ENCODE data around the gene ACAT2. TPM values are rescaled to one million over a fixed set of nuclear protein-coding genes. Genes with fewer than 3 reads are reported as not detected.

The ACAT2 gene
- total RNA-seq, 1 experiment from 2014 or later, result 46.0 TPM

DNA sequence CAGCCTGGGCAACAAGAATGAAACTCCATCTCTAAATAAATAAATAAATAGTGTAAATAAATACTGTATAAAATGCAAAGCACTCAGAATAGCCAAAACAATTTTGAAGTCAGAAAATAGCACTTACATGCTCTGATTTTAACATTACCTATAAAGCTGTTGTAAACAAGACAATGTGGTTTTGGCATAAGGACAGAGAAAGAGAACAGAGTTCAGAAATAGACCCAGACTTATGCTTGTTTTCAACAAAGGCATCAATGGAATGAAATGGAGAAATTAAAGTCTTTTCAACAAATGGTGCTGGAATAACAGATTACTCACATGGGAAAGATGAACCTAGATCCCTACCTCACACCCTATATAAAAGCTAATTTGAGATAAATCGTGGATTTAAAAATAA is 10.4 kb downstream of the ACAT2 start:
- BruUV-seq (replicated peaks), result no TSS peak
- H3K9me3 Mint-ChIP-seq (ENCODE audit: unreplicated experiment), result no peaks in the 10 kb centered on the region
- peaks cover 94% of the 10 kb centered on the region for H3K36me3 Mint-ChIP-seq (ENCODE audit: insufficient read depth, unreplicated experiment)
- DNase-seq (ENCODE audit: unreplicated experiment), result no peak
- H3K27ac Mint-ChIP-seq (ENCODE audit: low read depth, unreplicated experiment), result no peak overlapping the region
- no peaks in the 10 kb centered on the region for H3K4me1 Mint-ChIP-seq (ENCODE audit: insufficient read depth, unreplicated experiment)
- POLR2A ChIA-PET, result interaction anchor here (0.7 to 1.5 kb wide), 6 partner anchors 16 to 596 kb away, joined by 3 to 4 read pairs (median 4); partner anchors contain the start of genes MRPL18 and TCP1
- TF ChIP-seq, protein P1, sequence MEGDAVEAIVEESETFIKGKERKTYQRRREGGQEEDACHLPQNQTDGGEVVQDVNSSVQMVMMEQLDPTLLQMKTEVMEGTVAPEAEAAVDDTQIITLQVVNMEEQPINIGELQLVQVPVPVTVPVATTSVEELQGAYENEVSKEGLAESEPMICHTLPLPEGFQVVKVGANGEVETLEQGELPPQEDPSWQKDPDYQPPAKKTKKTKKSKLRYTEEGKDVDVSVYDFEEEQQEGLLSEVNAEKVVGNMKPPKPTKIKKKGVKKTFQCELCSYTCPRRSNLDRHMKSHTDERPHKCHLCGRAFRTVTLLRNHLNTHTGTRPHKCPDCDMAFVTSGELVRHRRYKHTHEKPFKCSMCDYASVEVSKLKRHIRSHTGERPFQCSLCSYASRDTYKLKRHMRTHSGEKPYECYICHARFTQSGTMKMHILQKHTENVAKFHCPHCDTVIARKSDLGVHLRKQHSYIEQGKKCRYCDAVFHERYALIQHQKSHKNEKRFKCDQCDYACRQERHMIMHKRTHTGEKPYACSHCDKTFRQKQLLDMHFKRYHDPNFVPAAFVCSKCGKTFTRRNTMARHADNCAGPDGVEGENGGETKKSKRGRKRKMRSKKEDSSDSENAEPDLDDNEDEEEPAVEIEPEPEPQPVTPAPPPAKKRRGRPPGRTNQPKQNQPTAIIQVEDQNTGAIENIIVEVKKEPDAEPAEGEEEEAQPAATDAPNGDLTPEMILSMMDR (IDR thresholded peaks at IDR 0.05; ENCODE audit: unreplicated experiment), result no peak
- intact Hi-C loops (cut with micrococcal nuclease), result no loop called here
- H3K4me3 Mint-ChIP-seq (ENCODE audit: unreplicated experiment), result no peak overlapping the region
- no peaks in the 10 kb centered on the region for H3K27me3 Mint-ChIP-seq (ENCODE audit: insufficient read depth, unreplicated experiment)
- CTCF ChIA-PET, result interaction anchor here (0.7 kb wide), 1 partner anchor 207 kb away, joined by 3 read pairs; no protein-coding TSS in a partner anchor

DNA sequence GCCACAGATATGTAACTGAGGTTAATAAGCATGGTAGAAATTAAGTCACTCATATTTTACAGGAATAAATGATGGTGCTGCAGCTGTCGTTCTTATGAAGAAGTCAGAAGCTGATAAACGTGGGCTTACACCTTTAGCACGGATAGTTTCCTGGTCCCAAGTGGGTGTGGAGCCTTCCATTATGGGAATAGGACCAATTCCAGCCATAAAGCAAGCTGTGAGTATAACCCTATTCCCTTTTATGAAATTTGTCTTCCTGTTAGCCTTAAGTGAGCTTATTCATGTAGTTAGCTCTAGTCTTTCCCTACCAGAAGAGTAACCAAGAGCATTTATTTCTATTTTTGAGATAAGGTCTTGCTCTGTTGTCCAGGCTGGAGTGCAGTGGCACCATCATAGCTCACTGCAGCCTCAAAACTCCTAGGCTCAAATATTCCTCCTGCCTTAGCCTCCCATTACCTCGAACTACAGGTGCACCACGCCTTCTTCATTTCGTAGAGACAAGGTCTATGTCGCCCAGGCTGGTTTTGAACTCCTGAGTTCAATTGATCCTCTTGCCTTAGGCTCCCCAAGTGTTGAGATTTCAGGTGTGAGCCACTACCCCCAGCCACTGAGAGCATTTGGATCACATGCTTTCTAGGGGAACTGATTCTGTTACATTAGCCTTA is 15.5 kb downstream of the ACAT2 start:
- DNase-seq (ENCODE audit: unreplicated experiment), result no peak
- intact Hi-C loops (cut with micrococcal nuclease), result no loop called here
- ChIA-PET POLR2A (interaction anchor here (1.1 to 5.5 kb wide), 3 partner anchors 10 to 51 kb away, joined by 4 to 33 read pairs (median 6); partner anchors contain the start of genes MRPL18, TCP1 and WTAP), CTCF (no interaction called here)
- TF ChIP-seq, protein P1 (IDR thresholded peaks at IDR 0.05; ENCODE audit: unreplicated experiment), result no peak
- H3K27me3 Mint-ChIP-seq (ENCODE audit: insufficient read depth, unreplicated experiment), result no peaks in the 10 kb centered on the region
- H3K36me3 Mint-ChIP-seq (ENCODE audit: insufficient read depth, unreplicated experiment), result peaks cover 97% of the 10 kb centered on the region
- no peaks in the 10 kb centered on the region for H3K9me3 Mint-ChIP-seq (ENCODE audit: unreplicated experiment)
- H3K27ac Mint-ChIP-seq (ENCODE audit: low read depth, unreplicated experiment), result no peak overlapping the region
- H3K4me3 Mint-ChIP-seq (ENCODE audit: unreplicated experiment), result no peak overlapping the region
- no TSS peak for BruUV-seq (replicated peaks)
- H3K4me1 Mint-ChIP-seq (ENCODE audit: insufficient read depth, unreplicated experiment), result peaks cover 7% of the 10 kb centered on the region

DNA sequence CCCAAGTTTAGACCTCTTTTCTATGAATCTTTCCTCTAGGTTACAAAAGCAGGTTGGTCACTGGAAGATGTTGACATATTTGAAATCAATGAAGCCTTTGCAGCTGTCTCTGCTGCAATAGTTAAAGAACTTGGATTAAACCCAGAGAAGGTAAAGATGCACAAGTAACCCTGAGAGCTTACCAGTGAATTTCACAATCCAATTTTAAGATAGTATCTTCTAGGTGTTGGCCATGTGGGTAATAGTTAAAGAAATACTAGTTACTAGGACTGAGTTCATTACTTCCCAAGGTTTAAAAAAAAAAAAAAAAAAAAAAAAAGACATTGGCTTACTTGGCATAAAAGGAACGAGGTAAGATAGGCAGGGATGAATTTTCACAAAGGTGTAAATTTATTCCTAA is 16.3 kb downstream of the ACAT2 start:
- H3K4me1 Mint-ChIP-seq (ENCODE audit: insufficient read depth, unreplicated experiment), result peaks cover 14% of the 10 kb centered on the region
- peak overlapping the region; percentile 18 for H3K27ac Mint-ChIP-seq (ENCODE audit: low read depth, unreplicated experiment)
- no peaks in the 10 kb centered on the region for H3K27me3 Mint-ChIP-seq (ENCODE audit: insufficient read depth, unreplicated experiment)
- H3K36me3 Mint-ChIP-seq (ENCODE audit: insufficient read depth, unreplicated experiment), result peaks cover 97% of the 10 kb centered on the region
- ChIA-PET CTCF (no interaction called here), POLR2A (interaction anchor here (0.6 to 5.5 kb wide), 4 partner anchors 12 to 51 kb away, joined by 3 to 33 read pairs (median 4); partner anchors contain the start of genes MRPL18, TCP1 and WTAP)
- H3K9me3 Mint-ChIP-seq (ENCODE audit: unreplicated experiment), result no peaks in the 10 kb centered on the region
- TF ChIP-seq, protein P1 (IDR thresholded peaks at IDR 0.05; ENCODE audit: unreplicated experiment), result no peak
- intact Hi-C loops (cut with micrococcal nuclease), result no loop called here
- no peak overlapping the region for H3K4me3 Mint-ChIP-seq (ENCODE audit: unreplicated experiment)
- no peak for DNase-seq (ENCODE audit: unreplicated experiment)
- BruUV-seq (replicated peaks), result no TSS peak

DNA sequence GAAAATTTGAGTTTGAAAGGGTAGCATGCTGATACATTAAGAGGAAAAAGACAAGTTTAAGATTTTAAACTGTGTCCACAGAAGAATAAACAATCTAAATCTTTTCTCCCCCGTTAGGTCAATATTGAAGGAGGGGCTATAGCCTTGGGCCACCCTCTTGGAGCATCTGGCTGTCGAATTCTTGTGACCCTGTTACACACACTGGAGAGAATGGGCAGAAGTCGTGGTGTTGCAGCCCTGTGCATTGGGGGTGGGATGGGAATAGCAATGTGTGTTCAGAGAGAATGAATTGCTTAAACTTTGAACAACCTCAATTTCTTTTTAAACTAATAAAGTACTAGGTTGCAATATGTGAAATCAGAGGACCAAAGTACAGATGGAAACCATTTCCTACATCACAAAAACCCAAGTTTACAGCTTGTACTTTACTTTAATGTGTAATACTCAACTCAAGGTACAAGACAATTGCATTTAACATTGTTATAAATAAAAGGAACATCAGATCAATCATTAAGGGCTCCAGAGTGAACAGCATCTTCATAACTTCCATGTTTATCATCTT is 16.8 kb downstream of the ACAT2 start:
- H3K27me3 Mint-ChIP-seq (ENCODE audit: insufficient read depth, unreplicated experiment), result no peaks in the 10 kb centered on the region
- no peak overlapping the region for H3K4me3 Mint-ChIP-seq (ENCODE audit: unreplicated experiment)
- ChIA-PET CTCF (no interaction called here), POLR2A (interaction anchor here (0.6 to 5.5 kb wide), 5 partner anchors 8 to 52 kb away, joined by 3 to 33 read pairs (median 4); partner anchors contain the start of genes MRPL18, TCP1 and WTAP)
- DNase-seq (ENCODE audit: unreplicated experiment), result no peak
- TF ChIP-seq, protein P1 (IDR thresholded peaks at IDR 0.05; ENCODE audit: unreplicated experiment), result no peak
- intact Hi-C loops (cut with micrococcal nuclease), result no loop called here
- H3K9me3 Mint-ChIP-seq (ENCODE audit: unreplicated experiment), result no peaks in the 10 kb centered on the region
- H3K27ac Mint-ChIP-seq (ENCODE audit: low read depth, unreplicated experiment), result peak overlapping the region; percentile 18
- peaks cover 97% of the 10 kb centered on the region for H3K36me3 Mint-ChIP-seq (ENCODE audit: insufficient read depth, unreplicated experiment)
- BruUV-seq (replicated peaks), result TSS peak; percentile 49
- H3K4me1 Mint-ChIP-seq (ENCODE audit: insufficient read depth, unreplicated experiment), result peaks cover 15% of the 10 kb centered on the region
